GM18858 (cell line): Measurements from ENCODE around the gene RALGAPA2.
"Not testable (repeated sequence)": the region's sequence is repeated elsewhere in the genome, so short reads cannot be mapped to it uniquely, and the experiment has no call there.

Experiments
- ATAC-seq: cut with Tn5 transposase; IDR thresholded peaks from one replicate; pipeline ENCODE4 v1.9.1; 2021; ENCODE audit not compliant: unreplicated experiment

RALGAPA2 gene

DNA sequence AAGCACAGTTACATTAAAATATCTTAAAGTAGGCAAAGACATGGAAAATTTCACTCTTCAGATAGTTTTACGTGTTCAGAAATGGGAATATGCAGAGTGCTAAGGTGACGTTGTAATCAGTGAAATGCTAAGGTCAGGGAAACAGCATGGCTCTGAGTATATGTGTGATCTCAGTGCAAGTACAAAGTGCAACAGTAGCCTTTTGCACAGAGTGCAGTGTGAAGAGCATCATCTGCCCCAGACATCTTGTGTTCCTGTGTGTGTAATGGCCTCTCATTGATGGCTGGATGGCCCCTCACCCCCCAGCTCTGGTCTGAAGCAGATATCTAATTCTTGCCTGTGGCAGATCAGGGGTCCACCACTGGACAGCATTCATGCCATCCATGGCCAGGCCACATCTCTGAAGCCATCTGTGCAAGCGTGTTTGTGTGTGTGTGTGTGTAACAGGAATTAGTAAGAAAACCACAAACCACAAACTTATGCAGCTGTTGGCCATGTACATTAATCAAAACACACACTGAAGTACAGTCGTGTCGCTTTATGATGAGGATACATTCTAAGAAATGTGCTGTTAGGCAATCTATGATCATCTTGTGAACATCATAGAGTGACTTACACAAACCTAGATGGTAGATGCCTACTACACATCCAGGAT is 165.1 kb downstream of the RALGAPA2 start:
- ATAC-seq = no peak

DNA sequence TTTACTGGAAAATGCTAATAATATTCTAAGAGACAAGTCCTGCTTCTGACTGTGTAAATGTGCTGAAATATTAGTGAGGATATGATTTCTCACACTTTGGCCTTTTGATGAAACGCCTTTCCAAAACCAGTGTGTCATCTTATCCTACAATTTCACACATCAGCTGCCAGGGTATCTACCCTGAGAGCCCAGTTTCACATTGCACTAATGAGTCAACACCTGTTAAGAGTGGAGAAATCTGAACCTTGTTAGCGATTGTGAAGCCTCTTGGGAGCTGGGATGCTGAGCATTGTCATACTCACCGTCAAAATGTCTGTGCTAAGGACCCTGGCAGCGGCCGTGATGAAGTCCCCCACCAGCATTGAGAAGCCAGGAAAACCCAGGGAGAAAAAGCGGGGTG is 166.0 kb downstream of the RALGAPA2 start:
- no peak for ATAC-seq

DNA sequence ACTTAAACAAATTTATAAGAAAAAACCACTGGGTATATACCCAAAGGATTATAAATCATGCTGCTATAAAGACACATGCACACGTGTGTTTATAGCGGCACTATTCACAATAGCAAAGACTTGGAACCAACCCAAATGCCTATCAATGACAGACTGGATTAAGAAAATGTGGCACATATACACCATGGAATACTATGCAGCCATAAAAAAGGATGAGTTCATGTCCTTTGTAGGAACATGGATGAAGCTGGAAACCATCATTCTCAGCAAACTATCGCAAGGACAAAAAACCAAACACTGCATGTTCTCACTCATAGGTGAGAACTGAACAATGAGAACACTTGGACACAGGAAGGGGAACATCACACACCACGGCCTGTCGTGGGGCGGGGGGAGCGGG is 169.1 kb downstream of the RALGAPA2 start:
- not testable (repeated sequence) for ATAC-seq

DNA sequence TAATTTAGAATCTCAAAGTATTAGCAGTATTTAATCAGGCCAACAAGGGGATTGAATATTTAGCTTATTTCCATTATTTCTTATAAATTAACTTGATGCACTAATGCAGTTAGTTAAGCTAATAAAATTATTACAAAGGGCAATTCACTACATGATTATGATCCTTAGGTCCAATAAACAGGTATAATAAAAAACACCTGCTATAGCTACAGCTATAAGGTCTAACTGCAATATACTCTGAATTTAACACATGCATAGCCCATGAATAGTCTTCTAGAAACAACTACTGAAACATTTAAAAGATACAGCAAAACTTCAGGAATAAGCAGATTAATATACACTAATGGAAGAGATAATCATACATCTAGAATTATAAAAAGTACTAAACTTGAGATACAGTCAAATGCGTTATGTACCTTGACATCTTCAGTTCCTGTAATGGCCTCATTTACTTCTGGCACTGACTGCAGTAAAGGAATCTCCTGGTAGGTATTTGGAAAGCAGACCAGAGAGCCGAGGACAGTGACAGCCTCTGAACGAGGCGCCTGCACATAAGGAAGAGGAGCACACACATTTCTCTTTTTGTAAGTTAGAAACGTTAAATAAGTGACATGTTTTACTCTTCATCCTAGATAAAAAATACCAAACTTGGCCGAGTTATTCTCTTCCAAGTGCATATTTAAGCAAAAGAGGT is 176.1 kb downstream of the RALGAPA2 start:
- ATAC-seq = no peak

DNA sequence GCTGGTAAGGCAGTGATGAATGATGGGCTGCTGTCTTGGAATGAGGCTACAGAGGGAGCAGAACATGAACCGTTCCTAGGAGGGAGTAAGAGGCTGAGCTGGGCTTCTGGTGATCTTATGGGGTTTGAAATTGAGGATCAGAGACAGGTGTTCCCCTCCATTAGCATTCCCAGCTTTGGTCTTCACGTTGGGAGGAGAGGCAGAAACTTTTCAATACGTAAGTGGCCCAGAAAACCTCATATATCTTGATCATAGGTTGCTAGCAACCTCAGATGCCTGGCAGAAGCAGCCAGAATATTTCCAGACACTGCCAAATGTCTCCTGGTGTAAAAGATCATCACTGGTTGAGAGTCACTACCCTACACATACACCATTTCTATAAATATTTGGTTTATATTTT is 177.4 kb downstream of the RALGAPA2 start:
- ATAC-seq = no peak

DNA sequence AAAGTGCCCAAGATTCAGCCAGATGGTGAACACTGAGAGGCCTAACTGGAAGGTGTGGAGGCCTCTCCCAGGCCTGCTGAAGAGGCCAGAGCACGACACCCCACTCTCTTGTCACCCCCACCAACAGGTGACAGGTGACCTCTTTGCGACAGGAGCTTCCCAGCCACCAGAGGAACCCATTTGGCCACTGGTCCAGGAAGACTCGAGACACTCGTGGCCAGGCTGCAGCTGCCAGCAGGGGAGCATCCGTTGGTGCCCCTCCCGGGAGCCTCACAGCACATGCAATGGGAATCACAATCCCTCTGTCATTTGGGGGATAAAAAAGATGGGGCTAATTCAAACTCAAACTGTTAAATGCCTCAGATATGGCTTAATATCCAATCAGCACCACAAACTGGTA is 181.2 kb downstream of the RALGAPA2 start:
- no peak for ATAC-seq

DNA sequence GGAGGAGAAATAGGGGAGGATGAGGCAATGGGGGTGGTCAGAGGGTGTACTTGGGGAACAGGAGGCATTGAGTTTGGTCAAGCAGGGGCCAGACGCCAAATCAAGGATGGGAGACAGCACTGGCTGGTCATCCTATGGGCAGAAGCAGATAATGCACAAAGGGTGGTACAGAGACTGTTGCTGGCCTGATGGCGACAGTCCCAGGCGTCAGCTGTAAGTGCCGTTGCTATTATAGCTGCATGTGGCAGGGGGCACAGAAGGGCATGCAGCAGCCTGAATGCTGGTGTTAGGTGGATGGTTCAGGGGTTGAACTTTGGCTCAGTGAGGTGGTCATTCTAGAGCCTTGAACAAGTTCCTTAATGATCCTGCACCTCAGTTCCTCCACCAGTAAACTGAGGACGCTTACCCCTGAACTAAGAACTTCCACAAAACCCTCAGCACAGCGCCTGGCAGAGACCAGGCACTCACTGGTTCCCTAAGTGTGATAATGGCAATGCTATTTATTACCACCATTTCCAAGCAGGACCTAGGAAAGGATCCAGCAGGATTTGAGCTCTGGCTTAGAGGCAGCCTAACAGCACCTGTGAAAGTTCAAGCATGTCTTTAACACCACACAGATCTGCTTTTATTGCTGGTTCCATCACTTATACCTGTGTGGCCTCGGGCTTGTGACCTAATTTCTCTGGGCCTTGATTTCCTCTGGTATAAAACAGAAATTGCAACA is 181.9 kb downstream of the RALGAPA2 start:
- no peak for ATAC-seq

DNA sequence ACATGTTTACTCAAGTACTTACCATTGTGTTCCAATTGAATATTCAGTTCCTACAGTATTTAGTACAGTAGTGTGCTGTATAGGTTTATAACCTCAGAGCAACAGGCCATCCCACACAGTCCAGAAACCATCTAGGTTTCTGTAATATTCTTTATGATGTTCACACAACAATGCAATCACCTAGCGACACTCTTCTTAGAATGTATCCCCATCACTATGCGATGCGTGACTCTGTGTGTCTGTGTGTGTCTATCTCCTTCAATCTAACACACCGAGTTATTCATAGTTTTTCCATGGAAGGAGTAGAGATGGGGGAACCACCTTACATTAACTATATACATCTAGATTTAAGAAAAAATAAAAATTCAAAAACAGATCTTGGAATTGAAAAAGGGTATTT is 182.8 kb downstream of the RALGAPA2 start:
- no peak for ATAC-seq

DNA sequence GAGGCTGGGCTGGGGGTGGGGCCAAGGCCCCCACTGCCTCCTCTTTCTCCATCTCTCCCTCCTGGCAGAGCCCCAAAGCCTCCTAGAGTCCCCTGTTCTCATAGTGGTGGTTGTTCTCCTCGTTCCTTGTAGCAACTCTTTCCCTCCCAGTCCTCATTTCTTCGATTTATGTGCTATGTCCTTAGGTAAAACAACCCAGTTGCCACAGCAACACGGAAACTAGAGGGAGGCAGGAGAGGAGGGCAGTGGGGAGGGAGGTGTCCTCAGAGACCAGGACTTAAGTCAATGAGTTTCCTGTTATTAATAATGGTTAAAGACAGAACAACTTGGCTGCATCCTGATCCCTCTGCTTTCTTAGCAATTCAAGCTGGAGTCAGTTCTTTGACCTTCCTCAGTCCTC is 183.6 kb downstream of the RALGAPA2 start:
- no peak for ATAC-seq

DNA sequence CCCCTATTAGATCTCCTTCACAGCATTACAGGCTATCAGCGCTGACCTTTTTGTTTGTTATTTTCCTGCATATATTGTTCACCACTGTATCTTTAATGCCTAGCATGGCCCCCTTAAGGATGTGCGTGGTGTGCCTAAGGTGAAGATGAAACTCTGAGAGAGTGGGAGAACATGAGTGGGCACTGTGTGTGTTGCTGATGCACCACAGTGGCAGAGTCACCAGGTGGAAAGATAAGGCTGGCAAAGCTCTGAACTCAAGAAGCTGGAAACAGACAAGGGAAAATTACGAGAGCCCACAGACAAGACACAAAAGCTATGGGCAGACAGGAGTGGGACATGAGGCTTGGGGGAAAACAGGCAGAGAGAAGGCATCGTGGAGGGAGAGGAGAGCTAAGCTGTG is 184.8 kb downstream of the RALGAPA2 start:
- no peak for ATAC-seq

DNA sequence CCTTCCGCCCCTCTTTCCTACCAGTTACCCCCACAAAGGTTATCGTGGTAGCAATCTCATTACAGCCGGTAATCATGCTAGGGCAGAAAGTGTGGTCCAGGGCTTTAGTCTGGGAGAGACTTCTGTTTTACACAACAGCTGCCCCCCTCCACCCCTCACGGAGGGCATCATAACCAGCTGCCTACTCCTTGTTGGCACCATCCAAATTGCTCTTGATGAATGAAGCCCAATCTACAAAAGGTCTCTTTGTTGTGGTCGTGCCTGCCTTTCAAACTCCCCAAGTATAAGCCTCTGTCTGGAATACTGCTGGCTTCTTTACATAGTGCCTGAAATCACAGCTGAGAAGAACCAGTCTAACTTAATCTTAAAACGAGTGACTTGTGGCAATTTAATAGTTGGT is 186.7 kb downstream of the RALGAPA2 start:
- no peak for ATAC-seq

DNA sequence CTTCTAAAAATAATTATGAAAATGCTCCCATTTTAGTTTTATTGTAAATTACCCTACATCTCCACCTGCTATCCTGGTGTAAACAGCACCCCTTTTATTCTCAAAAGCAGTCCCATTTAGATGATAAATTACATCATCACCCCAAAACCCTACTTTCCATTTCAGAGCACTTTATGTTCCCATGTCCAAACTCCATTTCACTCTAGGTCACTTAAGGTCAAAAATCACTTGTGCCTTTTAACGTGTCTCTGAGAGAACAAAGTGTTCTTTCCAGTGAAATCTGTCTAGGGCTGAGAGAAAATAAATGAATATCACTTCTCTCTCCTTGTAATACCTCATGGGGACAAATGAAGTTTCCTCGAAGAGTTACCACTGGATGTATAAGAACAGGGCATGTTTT is 187.2 kb downstream of the RALGAPA2 start:
- ATAC-seq = no peak

DNA sequence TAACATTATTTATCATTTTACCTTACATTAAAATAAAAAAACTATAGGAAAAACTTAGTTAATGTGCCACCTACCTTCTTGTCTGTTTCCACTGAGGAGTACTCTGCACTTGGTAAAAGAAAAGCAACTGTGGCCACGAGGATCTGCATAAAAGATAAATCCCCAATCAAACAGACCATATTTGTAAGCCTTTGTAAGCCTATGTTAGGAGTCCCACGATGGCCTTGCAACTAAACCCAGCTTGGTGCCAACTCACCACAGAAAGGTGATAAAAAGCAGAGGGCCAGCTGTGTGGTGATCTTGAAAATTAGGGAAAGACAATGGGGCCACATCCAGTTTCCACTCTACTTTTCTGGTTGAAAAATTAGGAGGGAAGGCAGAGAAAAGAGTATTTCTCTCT is 187.7 kb downstream of the RALGAPA2 start:
- no peak for ATAC-seq

DNA sequence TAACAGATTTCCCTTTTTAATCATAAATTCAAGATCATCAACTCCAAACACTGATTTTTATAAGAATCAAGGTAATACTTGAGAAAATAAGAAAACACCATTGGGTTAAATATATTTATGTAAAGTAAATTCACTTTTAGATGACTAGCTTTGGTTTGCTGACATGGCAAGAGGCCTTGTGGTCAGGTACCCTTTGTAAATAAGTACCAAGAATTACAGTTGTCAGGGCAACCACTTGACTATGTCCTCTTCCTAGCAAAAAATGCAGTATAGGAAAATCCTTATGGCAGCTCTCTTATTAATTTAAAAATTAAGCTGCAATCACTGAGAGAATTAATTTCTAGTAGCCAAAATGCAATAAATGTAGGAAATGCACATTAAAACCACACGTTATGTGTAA is 190.7 kb downstream of the RALGAPA2 start:
- no peak for ATAC-seq

DNA sequence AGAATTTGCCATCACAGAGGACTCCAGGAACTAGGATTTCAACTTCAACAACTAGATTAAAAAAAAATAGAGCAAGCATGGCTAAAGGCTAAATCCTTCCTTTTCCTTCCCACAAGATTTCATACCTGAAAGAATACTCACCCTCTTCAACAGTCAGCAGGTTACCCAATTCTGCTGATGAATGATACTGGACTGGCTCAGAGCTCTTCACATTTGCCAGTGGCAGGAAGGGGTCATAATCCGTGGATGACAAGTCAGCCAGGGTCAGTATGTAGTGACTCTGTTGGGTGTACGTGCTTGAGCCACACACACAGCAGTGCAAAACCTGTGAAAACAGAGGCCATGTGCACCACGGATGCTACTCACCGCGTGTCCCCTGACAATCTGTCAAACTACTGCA is 191.7 kb downstream of the RALGAPA2 start:
- ATAC-seq = no peak

DNA sequence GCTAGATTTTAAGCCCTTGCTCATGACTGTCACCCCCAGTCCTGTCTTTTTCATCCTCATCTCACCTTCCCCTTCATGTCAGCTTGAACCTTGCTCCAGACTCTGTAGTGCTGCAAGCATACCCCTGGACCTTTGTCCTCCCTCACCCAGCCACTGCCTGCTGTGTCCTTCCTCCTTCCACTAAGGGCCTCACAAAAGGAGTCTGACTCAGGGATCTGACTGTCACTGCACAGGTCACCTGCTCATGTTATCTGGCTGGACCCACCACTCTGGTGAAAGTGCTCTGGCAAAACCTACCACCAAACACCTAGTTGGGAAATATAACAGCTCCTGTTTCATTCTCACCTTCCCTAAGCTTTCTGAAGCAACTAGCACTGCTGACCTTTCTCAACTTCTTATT is 193.2 kb downstream of the RALGAPA2 start:
- no peak for ATAC-seq

DNA sequence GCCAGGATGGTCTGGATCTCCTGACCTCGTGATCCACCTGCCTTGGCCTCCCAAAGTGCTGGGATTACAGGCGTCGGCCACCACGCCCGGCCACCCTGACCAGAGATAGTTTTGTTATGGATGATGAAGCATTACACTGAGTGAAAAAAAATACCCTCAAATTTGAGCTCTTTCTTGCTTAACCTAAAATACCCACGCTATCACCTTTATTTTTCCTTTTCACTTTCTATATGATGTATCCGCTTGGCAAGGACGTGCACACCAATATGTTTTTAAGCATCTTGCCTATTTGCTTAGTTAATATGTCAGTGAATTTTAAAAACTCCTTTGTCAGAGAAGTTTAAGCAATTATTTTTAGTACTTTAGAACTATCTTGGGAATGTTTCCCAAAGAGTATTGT is 194.2 kb downstream of the RALGAPA2 start:
- ATAC-seq = no peak

DNA sequence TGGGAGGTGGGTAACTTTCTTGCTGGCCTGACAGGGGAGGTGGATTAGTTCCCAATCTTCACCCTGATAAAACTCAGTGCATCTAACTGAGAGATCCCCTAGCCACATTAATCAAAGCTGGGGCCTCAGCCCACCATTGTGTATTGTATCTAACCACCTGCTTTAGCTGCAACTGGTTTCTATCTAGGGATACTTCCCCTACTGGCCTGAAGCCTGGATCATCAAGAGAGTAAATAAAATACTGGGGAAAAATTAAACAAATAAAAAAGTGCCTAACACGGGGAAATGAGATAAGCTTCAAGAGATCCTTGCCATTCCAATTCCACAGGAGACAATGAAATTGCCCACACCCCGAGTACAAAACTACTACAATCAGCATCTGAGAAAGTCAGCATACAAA is 195.1 kb downstream of the RALGAPA2 start:
- ATAC-seq = no peak

DNA sequence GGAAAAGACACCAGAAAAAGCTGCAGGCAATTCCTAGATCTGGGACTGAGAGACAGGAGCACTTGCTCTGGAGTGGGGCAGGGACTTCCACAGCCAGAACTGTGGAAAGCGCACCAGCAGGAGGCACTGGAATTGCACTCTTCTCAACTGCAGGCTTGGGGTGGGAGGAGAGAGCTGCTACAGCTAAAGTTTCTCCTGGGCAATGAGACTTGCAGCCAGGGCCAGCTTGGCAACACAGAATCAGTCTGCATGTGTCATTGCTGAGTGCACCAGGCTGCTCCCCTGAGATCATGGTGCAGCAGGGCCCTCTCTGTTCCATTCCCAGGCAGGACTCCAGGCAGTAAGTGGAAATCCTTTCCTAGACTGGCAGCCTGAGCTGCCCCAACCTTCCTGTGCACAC is 198.7 kb downstream of the RALGAPA2 start:
- no peak for ATAC-seq

DNA sequence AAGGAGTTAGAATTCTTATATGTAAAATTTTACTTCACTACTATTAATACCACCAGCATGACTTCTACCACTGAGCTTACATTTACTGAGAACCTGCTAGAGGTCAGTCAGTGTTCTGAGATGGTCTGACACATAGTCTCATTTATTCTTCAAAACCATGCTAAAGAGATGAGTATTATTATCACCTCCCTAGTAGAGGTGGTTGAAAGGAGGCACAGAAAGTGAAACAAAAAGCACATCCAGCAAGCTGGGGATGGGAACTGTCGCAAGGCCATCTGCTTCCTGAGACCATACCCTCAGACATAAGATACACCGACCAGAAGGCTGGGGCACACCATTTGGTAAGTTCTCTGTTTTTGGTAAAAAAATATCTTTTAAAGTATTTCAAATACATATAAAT is 206.9 kb downstream of the RALGAPA2 start:
- ATAC-seq = peak; percentile 54

DNA sequence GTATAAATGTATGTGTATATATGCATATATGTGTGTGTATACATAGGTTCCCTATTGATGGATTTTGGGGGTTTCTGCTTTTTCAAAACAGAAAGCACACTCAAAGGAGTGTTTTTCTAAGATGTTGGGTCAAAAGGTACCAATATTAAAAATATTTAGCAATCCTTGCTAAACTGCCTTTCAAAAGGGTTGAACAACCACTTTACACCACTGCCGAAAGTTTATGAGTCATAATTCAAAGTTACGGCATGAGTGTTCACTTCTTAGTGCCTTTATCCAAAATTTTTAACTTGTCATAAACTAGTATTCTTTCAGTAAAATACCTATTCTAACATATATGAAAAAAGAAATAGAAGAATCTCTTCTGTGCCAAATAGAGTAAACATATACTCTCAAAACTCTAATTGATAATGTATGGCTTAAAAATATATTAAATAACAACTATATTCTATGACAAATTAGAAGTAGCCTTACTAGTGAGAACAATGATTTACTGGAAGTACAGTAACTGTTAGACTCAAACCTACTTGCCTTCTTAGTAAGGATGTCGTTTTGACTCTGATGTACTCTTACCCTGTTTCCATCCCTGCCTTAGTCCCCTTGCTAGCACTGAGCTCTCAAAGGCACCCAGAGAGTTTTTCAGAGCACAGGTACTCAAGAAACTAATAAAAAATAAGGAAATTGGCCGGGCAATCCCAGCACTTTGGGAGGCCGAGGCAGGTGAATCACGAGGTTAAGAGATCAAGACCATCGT is 208.5 kb downstream of the RALGAPA2 start:
- ATAC-seq = no peak

DNA sequence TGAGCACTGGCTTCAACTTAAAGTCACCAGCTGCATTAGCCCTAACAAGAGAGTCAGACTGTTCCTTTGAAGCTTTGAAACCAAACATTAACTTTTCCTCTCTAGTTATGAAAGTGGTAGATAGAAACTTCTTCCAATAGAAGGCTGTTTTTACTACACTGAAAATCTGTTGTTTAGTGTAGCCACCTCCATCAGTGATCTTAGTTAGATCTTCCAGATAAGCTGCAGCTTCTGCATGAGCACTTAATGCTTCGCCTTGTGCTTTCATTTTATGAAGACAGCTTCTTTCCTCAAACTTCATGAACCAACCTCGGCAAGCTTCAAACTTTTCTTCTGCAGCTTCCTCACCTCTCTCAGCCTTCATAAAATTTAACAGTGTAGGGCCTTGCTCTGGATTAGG is 211.3 kb downstream of the RALGAPA2 start:
- no peak for ATAC-seq
